ENCODE results near the gene RPL32.
A peak's percentile ranks its signal among the peaks of the same experiment; 100 is the strongest.

The RPL32 gene

GRCh38 chr3:12832350-12833221 is 8.8 kb downstream of the RPL32 start:
- DNase-seq (ENCODE audit: low spot score), result no peak

GRCh38 chr3:12831301-12831866 is 10.0 kb downstream of the RPL32 start:
- DNase-seq (ENCODE audit: low spot score), result no peak

- no peak for DNase-seq (ENCODE audit: low spot score)
Observed at GRCh38 chr3:12830785-12831156, 10.6 kb downstream of the RPL32 start.

- no peak for DNase-seq (ENCODE audit: low spot score)
Observed at GRCh38 chr3:12829886-12830784, 11.2 kb downstream of the RPL32 start.

GRCh38 chr3:12829404-12829803 is 12.0 kb downstream of the RPL32 start:
- DNase-seq (ENCODE audit: low spot score), result no peak

- no peak for DNase-seq (ENCODE audit: low spot score)
Observed at GRCh38 chr3:12828751-12829150, 12.6 kb downstream of the RPL32 start.

- no peak for DNase-seq (ENCODE audit: low spot score)
Observed at GRCh38 chr3:12825156-12825555, 16.2 kb downstream of the RPL32 start.

- no peak for DNase-seq (ENCODE audit: low spot score)
Observed at GRCh38 chr3:12824299-12824698, 17.1 kb downstream of the RPL32 start.

GRCh38 chr3:12822725-12823373 is 18.5 kb downstream of the RPL32 start:
- no peak for DNase-seq (ENCODE audit: low spot score)

- no peak for DNase-seq (ENCODE audit: low spot score)
Observed at GRCh38 chr3:12818773-12819172, 22.6 kb downstream of the RPL32 start.

- DNase-seq (ENCODE audit: low spot score), result no peak
Observed at GRCh38 chr3:12818273-12818672, 23.1 kb downstream of the RPL32 start.

GRCh38 chr3:12817343-12817710 is 24.0 kb downstream of the RPL32 start:
- DNase-seq (ENCODE audit: low spot score), result no peak

GRCh38 chr3:12816521-12817342 is 24.6 kb downstream of the RPL32 start:
- no peak for DNase-seq (ENCODE audit: low spot score)

- no peak for DNase-seq (ENCODE audit: low spot score)
Observed at GRCh38 chr3:12815719-12816118, 25.6 kb downstream of the RPL32 start.

- DNase-seq (ENCODE audit: low spot score), result no peak
Observed at GRCh38 chr3:12815078-12815477, 26.3 kb downstream of the RPL32 start.

GRCh38 chr3:12813967-12814366 is 27.4 kb downstream of the RPL32 start:
- no peak for DNase-seq (ENCODE audit: low spot score)

- no peak for DNase-seq (ENCODE audit: low spot score)
Observed at GRCh38 chr3:12812812-12813211, 28.6 kb downstream of the RPL32 start.

- DNase-seq (ENCODE audit: low spot score), result no peak
Observed at GRCh38 chr3:12810961-12811360, 30.4 kb downstream of the RPL32 start.

GRCh38 chr3:12810013-12810780 is 31.2 kb downstream of the RPL32 start:
- DNase-seq (ENCODE audit: low spot score), result peak; percentile 97

GRCh38 chr3:12809435-12809834 is 31.9 kb downstream of the RPL32 start:
- no peak for DNase-seq (ENCODE audit: low spot score)

- DNase-seq (ENCODE audit: low spot score), result peak; percentile 56
Observed at GRCh38 chr3:12809001-12809400, 32.4 kb downstream of the RPL32 start.

Measured in left forelimb (tissue), 1 donor.